Measurements from ENCODE around the gene EBF3.

GRCh38 chr10:129911451-129912165 is 52.5 kb downstream of the EBF3 start:
- TF ChIP-seq POLR2A (IDR thresholded peaks at IDR 0.05; ENCODE audit: low read length) (no peak), GATA1 (IDR thresholded peaks at IDR 0.05; ENCODE audit: low read depth, low read length) (no peak)
